Right renal cortex interstitium (tissue), 3 donors: Measurements from ENCODE around the gene MINDY4. TPM values are rescaled to one million over a fixed set of nuclear protein-coding genes. Genes with fewer than 3 reads are reported as not detected.

Source experiments
- DNase-seq, 3 donors: peaks; one replicate each; pipeline ENCODE4 v3.0.0-alpha.2; 2013; ENCODE audit warnings: low read depth in 3 of 3, low spot score in 2 of 3
- polyA plus RNA-seq, 3 donors: library from polyadenylated mRNA; unstranded; fragments of 120-200 nt; gene quantifications; one replicate each; pipeline ENCODE4 v1.2.1, GENCODE V29; 2013; ENCODE audit not compliant: insufficient read length in 3 of 3

Gene MINDY4
- polyA plus RNA-seq = 10 to 100 TPM; 10.7 to 11.4 (median 10.8) TPM

DNA sequence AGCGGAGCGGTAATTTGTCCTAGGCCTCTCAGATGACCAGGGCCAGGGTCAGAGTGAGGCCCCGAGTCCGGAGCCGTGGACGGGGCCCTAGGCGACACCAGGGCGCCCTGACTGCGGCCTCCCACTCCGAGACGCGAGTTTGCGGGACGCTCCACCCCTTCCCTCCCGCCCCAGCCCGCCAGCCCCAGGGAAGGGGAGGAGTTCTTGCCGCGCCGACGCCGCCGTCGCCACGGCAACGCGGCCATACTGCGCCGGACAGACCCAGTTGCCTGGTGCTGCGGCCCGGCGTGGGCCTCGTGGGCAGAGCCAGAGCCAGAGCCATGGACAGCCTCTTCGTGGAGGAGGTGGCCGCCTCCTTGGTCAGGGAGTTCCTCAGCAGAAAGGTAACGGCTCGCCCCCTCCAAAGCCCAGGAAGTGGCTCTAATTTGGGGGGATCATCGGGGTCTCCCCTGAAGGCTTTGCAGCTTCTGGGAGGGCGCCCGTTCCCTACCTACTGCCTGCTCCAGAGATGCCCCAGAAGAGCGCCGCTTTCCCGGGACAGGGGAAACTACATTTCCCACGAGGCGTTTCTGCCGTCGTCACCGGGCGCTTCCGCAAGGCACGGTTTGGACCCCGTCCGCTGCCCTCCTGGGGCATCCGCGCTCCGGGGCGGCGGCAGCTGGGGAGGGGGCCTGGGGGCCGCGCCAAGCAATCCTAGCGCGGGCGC is at the start of gene MINDY4:
Gene MINDY4, plus strand, starts transcription at position 244 of the 706 bp plus-strand sequence. Its CDS starts 77 bp downstream, at position 321.
- DNase-seq = peak; percentile 60 to 68 (median 61)

DNA sequence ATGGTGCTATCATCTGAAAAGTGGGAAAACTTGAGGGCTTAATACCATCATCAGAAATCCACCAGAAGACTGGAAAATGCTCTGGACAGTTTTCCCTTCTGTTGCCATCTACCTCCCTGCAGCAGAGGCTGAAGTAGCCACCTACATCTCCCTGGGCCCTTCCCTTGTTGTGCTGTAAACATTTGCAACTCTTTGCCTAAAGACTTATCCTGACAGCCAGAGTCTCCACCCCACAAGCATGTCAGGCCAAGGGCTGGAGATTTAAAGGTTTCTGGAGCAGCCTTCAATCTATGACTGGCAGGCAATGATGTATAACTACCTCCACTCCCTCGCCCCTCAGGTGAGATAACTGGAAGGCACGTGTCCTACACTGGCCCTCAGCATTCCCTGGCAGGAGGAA is 49.0 kb upstream of the MINDY4 start:
- DNase-seq = no peak

DNA sequence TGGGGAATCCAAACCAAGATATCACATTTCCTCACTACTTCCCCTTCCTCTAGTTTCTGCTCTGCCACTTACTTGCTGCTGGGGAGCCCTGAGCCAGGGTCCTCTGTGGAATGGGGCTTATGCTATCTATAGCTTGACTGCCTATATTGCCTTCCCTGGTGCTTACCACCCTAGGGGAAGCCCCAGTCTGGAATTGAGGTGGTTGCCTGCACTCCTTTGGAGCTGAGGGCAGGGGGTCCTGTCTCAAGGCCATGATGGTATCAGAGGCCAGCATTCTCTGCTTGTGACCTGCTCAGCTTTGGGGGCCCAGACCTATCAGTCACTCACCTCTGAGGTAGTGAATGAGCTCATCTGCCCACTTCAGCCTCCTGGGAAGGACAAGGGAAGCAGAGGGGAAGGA is 48.5 kb upstream of the MINDY4 start:
- DNase-seq = no peak

DNA sequence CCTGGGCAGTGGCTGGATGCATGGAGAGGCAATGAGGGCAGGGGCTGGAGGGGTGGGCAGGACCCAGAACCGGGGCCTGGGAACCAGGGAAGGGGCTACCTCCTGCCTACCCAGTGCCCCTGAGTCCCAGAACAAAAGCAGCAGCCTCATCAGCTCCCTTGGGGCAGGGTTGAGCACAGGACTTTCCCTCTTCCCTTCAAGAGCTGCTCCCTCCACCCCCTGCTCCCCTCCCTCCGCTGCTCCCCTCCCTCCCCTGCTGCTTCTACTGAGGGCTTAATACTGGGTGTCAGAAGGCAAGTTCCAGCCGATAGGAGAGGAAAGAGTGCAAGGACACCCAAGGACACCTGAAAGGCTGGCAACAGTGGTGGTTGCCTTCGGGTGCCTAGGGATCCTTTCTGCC is 47.4 kb upstream of the MINDY4 start:
- DNase-seq = no peak

DNA sequence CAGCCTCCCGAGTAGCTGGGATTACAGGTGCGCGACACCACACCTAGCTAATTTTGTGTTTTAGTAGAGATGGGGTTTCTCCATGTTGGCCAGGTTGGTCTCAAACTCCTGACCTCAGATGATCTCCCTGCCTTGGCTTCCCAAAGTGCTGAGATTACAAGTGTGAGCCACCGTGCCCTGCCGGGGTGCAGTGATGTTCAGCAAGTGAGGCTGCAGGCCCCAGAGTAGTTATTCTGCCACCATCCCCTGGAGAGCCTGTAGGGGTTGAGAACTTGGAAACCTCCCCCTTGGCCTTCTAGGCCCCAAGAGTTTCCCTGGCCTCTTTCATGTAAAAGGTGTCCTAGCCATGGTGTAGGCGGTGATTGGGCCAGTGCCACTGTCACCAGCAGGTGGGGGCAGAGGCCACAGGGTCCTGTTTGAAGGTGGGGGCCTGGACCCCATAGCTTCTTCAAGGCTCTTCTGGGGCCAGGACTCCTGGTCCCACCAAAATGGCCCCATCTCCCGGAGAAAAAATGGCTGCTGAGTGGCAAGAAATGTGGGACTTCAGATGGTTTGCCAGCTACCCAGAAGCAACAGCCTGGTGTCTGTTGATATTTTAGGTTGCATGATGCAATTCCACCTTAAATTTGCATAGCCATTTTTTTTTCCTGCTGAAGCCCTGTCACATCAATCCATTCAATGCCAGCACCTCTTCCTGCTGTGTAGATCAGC is 44.8 kb upstream of the MINDY4 start:
- no peak for DNase-seq

DNA sequence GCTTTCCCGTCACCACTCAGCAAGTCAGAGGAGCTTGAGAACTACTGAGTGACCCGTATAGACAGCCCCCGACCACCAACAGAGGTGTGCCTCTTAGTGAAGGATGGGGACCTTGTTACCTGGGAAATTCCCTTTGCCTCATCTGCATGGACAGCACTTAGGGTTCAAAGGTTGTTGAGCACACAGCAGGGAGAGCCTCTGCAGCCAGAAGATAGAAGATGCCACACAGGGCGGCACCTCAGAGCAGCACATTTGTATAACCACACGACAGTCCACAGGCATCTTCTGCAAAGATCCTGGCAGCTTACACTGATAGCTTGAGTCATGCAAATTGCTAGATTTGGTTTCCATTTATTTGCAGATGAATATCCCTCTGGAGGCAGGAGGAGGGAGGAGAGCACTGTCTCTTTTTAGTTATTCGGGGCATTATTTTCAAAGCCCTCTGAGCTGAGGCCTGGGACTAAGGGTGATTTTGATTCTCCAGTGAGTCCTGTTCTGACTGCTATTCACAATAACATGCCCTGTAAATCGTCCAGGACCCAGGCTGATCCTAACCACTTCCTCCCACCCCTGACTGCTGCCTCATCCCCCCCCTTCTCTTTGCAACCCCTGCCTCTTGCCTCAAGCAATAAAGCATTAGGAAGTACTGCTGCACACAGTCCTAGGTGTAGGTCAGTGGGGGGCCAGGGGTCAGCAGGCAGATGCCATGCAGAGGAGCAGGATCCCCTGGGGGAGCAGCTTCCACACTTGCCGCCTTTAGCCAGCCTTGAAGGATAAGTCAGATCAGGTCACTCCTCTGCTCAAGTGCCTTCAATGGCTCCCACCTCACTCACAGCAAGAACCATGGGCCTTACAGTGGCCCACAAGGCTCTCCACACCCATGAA is 43.9 kb upstream of the MINDY4 start:
- DNase-seq = no peak

DNA sequence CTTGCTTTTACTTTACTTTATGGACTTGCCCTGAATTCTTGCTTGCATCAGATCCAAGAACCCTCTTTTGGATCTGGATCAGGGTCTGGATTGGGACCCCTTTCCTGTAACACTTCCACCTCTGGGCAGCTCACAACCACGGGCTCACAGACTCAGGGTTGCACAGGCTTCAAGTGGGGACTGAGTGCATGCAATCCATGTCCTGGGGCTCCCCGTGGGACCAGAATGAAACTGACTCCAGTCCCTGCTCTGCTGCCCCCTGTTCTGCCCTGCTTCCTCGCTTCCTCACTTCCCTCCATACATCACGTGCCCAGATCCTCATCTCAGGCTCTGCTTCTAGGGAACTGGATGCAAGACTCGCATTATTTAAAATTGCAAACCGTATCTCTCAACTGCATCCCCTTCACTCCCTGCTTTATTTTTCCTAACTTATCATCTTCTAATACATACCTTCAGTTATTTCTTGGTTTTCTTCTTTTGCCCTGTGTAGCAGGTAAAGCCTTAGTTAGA is 42.6 kb upstream of the MINDY4 start:
- DNase-seq = no peak

DNA sequence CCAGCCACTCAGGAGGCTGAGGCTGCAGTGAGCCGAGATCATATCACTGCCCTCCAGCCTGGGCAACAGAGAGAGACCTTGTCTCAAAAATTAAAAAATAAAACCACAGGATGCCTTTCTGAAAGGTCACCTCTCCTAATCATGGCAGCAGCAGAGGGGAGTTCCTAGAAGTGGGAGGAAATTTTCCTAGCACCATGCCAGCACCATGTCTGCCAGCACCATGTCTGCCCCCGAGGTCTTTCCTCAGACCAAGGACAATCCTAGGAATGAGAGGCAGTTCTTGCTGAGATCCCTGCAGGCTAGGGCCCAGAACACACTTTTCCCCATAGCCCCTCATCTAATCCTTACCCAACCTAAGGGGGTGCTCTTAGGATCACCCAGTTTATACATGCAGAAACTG is 41.6 kb upstream of the MINDY4 start:
- no peak for DNase-seq

DNA sequence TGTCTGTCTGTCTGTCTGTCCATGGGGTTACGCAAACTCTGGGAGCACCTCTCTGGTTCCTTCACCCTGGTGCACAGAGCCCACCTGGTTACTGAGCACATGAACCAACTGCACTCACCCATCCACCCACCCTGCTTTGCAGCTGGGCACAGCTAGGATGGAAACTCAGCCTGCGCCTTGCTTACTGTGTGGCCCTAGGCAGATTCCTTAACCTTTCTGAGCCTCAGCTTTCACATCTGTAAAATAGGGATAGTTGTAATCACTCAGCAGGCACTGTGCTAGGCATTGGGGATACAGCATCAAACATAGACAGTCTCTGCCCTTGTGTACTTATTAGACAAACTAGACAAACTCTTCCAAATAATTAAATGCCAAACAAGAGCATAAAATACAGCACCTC is 41.1 kb upstream of the MINDY4 start:
- DNase-seq = no peak

DNA sequence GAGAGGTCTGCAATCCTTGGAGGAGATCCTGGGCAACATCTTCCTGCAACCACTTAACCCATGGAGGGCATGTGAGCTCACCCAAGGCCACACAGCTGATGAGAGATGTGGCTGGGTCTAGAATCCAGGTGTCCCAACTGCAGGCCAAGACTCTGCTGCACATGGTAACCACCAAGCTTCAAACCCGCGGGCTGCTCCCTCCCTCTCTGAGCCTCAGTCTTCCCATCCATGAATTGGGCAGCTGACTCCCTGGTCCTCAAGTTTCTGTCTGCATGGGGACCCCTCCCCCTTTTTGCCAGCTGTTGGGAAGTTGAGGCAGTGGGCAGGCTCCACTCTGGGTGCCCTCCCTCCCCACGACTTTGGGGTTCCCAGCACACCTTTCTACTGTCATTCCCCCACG is 40.2 kb upstream of the MINDY4 start:
- DNase-seq = no peak

DNA sequence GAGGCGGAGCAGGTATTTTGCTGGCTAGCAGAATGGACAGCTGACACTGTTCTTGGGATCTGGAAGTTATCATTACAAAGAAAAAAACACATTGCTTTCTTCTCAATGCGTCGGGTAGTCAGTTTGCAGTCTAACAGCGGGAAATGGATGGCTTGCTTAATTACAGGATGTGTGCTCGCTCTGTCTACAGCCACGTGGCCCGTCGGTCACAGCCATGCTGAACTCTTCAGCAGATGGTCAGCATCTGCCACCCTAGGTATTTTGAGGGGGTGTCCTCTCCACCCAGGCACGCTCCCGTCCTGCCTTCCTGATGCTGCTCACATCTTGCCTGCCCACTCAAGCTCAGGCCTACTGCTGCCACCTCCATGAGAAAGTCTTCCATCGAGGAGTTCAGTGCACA is 39.6 kb upstream of the MINDY4 start:
- DNase-seq = no peak

DNA sequence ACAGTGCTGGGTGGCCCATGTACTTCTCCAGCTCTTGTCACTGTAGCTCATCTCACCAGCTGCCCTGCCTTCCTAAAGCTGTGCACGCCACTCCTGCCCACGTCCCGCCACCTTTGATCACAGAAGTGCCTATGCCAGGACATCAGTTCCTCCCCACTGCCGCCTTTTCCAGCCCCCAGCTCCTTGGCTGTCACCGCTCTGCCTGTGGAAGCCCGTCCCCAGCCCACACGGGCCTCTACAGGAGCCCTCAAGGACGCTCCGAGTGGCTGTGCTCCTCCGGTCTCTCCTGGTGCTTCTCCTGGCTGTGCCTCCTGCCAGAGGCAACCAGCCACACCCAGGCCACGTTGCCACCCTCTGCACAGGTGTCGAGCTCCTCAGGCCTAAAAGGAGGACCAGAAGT is 38.6 kb upstream of the MINDY4 start:
- DNase-seq = no peak

DNA sequence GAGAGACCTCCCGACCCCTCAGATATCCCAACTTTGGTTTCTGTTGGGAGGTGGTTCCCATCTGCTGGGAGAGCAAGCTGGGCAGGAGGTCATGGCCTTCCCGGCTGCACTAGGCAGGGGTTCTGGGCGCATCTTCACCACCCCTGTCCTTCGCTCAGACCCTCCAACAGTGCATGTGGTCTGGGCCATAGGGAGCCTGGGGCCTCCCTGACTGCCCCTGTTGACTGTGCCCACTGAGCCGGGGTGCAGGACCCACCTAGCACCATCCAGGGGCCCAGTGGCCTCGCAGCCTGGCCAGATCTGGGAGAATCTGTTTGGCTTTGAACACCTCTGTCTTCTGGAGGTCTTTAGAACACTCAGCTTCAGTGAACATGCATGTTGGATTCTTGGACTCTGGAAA is 38.0 kb upstream of the MINDY4 start:
- DNase-seq = no peak

DNA sequence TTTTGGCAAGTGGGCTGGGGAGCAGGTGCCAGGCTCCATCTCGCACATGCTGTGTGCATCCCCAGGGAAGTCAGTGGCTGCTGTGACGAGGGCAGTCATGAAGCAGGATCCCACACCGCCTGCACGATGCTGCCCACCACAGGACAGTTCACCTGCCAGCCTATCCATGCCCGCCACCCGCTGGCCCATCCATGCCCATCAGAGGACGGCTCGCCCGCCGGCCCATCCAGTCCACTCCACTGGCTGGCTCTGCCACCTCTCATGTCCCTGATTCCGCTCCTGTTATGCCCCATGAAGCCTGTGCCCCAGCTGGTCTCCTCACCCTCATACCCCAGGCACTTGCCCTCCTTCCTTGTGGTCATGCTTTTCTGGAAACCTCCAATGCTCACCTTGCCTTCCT is 37.5 kb upstream of the MINDY4 start:
- DNase-seq = no peak

DNA sequence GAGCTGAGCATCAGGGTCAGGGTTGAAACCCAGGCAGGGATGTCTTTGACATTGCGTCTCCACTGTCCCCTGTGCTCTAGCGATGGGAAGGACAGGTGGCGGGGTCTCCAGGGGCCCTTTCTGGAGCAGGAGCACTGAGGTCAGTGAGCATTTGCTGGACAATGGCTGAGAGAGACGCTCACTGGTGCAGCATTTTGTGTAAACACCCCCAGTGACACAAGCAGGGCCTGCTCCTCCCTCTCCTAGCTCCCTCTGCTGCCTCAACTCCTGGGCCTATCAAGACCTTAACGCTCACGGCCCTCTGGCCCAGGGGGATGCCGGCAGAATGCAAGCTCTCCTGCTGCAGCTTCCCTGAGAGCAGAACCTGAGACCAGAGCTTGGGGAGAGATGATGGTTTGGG is 36.7 kb upstream of the MINDY4 start:
- DNase-seq = no peak

DNA sequence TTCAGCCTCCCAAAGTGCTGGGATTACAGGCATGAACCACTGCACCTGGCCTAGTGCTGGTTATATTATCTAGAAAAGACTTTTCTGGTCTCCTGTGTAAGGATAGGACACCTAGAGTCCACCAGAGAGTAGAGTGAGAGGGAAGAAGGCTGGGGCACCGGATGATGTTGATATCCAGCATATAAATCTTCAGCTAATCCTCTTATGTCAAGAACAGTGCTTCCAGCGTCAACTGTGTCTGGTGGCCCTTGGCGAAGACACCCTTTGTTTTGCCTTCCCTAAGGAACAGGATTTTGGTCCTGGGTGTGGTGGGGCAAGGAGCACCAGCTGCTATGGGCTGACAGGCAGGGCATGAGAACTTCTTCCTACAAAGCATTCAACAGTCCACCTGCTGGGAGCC is 35.6 kb upstream of the MINDY4 start:
- no peak for DNase-seq

DNA sequence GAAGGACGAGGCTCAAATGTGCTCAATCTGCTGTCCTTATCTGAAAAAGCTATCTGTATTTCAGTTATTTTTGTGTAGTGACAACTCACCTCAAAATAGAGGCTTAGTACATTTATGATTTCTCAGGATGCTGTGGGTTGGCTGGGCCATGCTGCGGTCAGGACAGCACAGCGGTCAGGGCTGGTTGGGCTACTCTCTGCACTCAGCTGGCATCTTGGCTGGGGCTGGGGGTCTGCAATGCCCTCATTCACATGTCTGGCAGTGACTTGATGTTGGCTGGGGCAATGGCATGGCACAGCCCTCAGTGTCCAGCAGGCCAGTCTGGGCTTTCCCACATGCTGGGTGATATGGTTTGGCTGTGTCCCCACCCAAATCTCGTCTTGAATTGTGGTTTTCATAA is 34.9 kb upstream of the MINDY4 start:
- DNase-seq = no peak

DNA sequence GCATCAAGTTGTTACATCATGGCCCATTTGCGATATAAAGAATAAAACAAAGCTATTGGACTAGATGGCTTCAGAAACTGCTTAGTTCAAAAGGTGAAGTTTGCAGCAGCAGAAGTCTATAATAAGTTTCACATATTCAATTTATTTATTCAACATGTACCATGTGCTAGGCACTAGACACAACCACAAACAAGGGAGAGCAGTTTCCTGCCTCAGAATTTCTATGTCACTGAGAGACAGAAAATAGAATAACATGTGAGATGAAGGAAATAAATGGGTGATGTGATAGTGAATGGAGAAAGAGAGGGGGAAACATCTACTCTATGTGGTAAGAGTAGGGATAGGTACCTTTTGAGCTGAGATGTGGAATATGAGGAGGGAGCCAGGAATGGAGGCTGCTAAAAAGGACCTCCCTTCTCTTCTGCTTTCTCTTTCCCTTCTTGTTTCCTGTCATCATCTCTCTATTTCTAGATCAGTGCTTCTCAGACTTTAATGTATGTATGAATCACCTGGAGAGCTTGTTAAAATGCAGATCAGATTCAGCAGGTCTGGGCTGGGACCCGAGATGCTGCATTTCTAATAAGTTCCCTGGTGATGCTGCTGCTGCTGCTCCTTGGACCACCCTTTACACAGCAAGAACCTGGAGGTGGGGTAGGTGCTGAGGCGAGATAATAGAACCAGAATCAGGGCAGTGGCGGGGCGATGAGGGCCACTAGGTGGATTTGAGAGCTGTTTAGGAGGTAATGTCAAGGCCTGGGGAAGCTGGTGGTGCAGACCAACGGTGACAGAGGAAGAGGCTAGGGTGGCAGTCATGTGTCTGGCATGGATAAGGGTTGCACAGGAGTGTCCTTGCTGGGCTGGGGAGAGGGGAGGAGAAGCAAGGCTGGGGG is 32.9 kb upstream of the MINDY4 start:
- no peak for DNase-seq

DNA sequence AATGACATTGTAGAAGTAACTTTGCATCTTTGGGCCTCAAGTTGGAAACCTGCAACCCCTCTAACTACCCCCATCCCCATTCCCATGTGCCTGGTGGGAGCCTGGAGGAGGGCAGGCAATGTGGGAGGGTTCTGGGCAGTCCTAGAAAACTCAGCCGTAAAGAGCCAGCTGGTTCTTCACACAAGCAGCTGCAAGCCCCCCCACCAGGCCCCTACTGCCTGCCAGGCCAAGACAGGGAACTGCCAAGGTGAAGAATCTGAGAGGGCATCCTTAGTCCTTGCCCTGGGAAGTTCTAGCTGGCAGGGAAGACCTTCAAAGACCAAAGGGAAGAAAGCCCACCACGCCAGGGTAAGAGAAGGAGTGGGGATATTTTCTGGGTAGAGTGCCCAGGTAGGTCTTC is 31.5 kb upstream of the MINDY4 start:
- no peak for DNase-seq
